Esophagus muscularis mucosa (tissue), 4 donors: Measurements from ENCODE around the gene CFAP90. TPM values are rescaled to one million over a fixed set of nuclear protein-coding genes. Genes with fewer than 3 reads are reported as not detected.

Experiments
- DNase-seq: peaks from one replicate; pipeline ENCODE4 v3.0.0-alpha.2; 2017; ENCODE audit errors: extremely low spot score
- H3K27ac ChIP-seq, 4 donors: fragments of 200-600 bp; sonication (generic); replicated peaks in 1 of 4; 1 replicate in 3 of 4; 2 replicates in 1 of 4; pipeline ENCODE4 v1.5.1; 2016 to 2019; ENCODE audit warnings: mild to moderate bottlenecking in 1 of 4
- H3K27me3 ChIP-seq, 4 donors: fragments of 200-600 bp; sonication (generic); one replicate each; pipeline versions ENCODE4 v1.5.1 to v1.6.0; 2016 to 2019
- H3K36me3 ChIP-seq, 4 donors: fragments of 200-600 bp; sonication (generic); one replicate each; pipeline ENCODE4 v1.5.1; 2016 to 2019
- H3K4me1 ChIP-seq, 4 donors: fragments of 200-600 bp; sonication (generic); one replicate each; pipeline ENCODE4 v1.5.1; 2016 to 2019
- H3K4me3 ChIP-seq, 4 donors: fragments of 200-600 bp; sonication (generic); 1 replicate in 2 of 4; 2 replicates in 2 of 4; pipeline ENCODE4 v1.5.1; 2016 to 2019; ENCODE audit warnings: mild to moderate bottlenecking in 4 of 4, moderate library complexity in 1 of 4
- H3K9me3 ChIP-seq, 4 donors: fragments of 200-600 bp; sonication (generic); 1 replicate in 3 of 4; 2 replicates in 1 of 4; pipeline ENCODE4 v1.5.1; 2016 to 2019
- EP300 ChIP-seq: sonication (generic); formaldehyde crosslinking; IDR thresholded peaks from one replicate; pipeline ENCODE4 v1.6.1; 2017; ENCODE audit warnings: antibody characterized with exemption
- POLR2A ChIP-seq: fragments of 450-650 bp; IDR thresholded peaks from one replicate; pipeline ENCODE4 v1.6.1; 2017; ENCODE audit warnings: antibody characterized with exemption, moderate library complexity, mild to moderate bottlenecking, low read depth
- POLR2AphosphoS5 ChIP-seq, 2 donors: sonication (generic); formaldehyde crosslinking; IDR thresholded peaks; one replicate each; pipeline ENCODE4 v1.6.1; 2017; ENCODE audit warnings: antibody characterized with exemption in 2 of 2
- WGBS: methylation state at CpG from one replicate; pipeline ENCODE4 v1.1.5; 2018; 5-methylcytosine and 5-hydroxymethylcytosine counted together
- intact Hi-C: fragments of 100-400 bp; cut with DNase I; formaldehyde crosslinking; loops from one replicate; pipeline ENCODE4 v1.15.1; 2023
- total RNA-seq, 4 donors: library from RNA; depleted of rRNA; stranded (reverse); fragments of >200 nt; gene quantifications; one replicate each; pipeline versions ENCODE4 v1.1.0 to v1.2.1, GENCODE V29; 2016
- TF ChIP-seq, protein P1 (sequence below), 3 experiments: fragments of 200-600 bp in 2 of 3; fragments of 450-650 bp in 1 of 3; sonication (generic) in 2 of 3; IDR thresholded peaks; one replicate each; pipeline ENCODE4 v1.5.1; 2017 to 2019; ENCODE audit warnings: antibody characterized with exemption in 3 of 3, mild to moderate bottlenecking in 2 of 3, moderate library complexity in 1 of 3

Gene CFAP90
- total RNA-seq, 4 donors from 2014 or later, result 0.17 TPM; not detected in 3

DNA sequence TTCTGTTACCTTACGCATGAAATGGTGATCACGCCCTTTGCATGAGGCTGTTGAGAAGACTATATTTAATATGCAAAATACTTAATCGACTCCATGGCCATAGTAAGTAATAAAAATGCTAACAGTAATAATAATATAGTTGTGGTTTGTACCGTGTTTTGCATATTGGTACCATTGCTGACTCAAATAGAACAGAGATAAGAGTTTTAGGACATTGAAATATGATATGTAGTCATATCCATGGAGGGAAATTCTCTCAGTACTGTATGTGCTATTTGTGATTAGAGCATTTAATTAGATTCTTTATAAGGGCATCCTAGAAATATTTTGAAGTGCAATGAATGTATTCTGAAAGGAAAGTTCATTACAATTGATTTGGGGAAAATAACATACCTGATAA lies 41.9 kb downstream of the CFAP90 start:
- H3K9me3 ChIP-seq, result no peaks in the 10 kb centered on the region
- DNase-seq, result no peak
- TF ChIP-seq EP300, result no peak
- no peak for TF ChIP-seq POLR2AphosphoS5 (IDR thresholded peaks at IDR 0.05)
- TF ChIP-seq POLR2A, result no peak
- TF ChIP-seq, protein P1, sequence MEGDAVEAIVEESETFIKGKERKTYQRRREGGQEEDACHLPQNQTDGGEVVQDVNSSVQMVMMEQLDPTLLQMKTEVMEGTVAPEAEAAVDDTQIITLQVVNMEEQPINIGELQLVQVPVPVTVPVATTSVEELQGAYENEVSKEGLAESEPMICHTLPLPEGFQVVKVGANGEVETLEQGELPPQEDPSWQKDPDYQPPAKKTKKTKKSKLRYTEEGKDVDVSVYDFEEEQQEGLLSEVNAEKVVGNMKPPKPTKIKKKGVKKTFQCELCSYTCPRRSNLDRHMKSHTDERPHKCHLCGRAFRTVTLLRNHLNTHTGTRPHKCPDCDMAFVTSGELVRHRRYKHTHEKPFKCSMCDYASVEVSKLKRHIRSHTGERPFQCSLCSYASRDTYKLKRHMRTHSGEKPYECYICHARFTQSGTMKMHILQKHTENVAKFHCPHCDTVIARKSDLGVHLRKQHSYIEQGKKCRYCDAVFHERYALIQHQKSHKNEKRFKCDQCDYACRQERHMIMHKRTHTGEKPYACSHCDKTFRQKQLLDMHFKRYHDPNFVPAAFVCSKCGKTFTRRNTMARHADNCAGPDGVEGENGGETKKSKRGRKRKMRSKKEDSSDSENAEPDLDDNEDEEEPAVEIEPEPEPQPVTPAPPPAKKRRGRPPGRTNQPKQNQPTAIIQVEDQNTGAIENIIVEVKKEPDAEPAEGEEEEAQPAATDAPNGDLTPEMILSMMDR (IDR thresholded peaks at IDR 0.05), result no peak
- no peak overlapping the region for H3K4me3 ChIP-seq
- WGBS, result 91% methylated on average over 4 of the region's 4 CpGs
- H3K27ac ChIP-seq, result no peak overlapping the region
- H3K36me3 ChIP-seq, result no peaks in the 10 kb centered on the region
- no peaks in the 10 kb centered on the region for H3K27me3 ChIP-seq
- intact Hi-C loops, result no loop called here
- peaks cover 0 to 6% (median 2%) of the 10 kb centered on the region in 4 donors for H3K4me1 ChIP-seq

DNA sequence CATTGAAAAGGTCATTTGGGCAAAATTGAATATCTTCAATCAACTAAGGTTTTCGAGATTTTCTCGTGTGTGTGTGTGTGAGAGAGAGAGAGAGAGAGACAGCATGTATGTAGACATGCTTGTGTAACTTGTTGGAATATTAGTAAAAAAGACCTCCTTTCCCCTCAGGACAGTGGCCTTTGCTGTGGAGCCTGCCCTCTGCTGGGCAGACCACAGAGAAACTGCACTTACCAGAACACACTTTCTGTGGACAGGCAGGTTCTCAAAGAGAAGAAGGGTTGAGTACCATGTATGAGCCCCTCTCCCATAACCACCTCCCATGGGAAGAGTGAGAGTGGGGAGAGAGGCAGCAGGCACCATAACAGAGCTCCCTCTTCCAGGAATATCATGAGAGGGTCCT lies 45.6 kb downstream of the CFAP90 start:
- H3K4me3 ChIP-seq, result no peak overlapping the region
- intact Hi-C loops, result no loop called here
- H3K4me1 ChIP-seq, result no peaks in the 10 kb centered on the region
- 88% methylated on average over 2 of the region's 2 CpGs for WGBS
- no peaks in the 10 kb centered on the region for H3K27me3 ChIP-seq
- TF ChIP-seq, protein P1 (IDR thresholded peaks at IDR 0.05), result no peak
- TF ChIP-seq EP300 (no peak), POLR2AphosphoS5 (IDR thresholded peaks at IDR 0.05) (no peak), POLR2A (no peak)
- no peak overlapping the region for H3K27ac ChIP-seq
- no peaks in the 10 kb centered on the region for H3K36me3 ChIP-seq
- no peaks in the 10 kb centered on the region for H3K9me3 ChIP-seq
- DNase-seq, result no peak

DNA sequence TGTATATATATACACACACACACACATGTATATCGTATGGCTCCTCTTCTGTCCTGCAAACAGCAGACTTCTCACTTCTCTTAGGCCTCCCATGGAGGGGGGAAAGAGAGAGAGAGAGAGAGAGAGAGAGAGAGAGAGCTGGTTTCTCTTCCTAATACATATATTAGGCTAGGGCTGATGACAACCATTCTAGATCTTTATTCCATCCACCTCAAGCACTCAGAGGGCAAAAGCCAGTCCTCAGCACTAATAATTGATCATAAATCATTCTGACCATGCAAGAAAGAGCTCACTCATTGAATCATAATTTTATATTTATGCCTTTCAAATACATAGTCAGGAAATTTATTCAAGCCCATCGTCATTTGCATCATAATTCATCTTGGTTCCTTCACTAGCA lies 47.0 kb downstream of the CFAP90 start:
- Histone ChIP-seq H3K4me1 (no peaks in the 10 kb centered on the region), H3K4me3 (no peak overlapping the region), H3K27ac (no peak overlapping the region), H3K9me3 (no peaks in the 10 kb centered on the region), H3K36me3 (no peaks in the 10 kb centered on the region), H3K27me3 (no peaks in the 10 kb centered on the region)
- TF ChIP-seq POLR2AphosphoS5 (IDR thresholded peaks at IDR 0.05) (no peak), EP300 (no peak), POLR2A (no peak)
- TF ChIP-seq, protein P1 (IDR thresholded peaks at IDR 0.05), result no peak
- intact Hi-C loops, result no loop called here
- 56% methylated on average over 2 of the region's 2 CpGs for WGBS
- DNase-seq, result no peak

DNA sequence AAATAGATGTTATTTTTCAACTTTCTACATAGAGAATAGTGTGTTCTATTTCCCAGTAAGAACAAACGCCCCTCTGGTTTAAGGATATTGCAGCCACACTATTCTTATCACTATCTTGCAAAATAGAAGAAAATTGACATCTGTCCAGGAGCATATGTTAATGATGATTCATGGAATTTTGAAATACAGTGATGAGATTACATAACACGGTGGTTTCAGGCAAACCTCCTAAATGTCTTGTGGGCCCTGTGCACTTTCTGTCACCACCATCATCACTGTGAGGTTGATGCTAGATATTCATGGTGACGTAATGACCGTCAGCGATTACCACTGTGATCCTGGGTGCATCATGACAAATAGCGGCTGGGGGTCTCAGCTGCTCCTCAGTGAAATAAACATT lies 48.1 kb downstream of the CFAP90 start:
- Histone ChIP-seq H3K9me3 (no peaks in the 10 kb centered on the region), H3K4me1 (no peaks in the 10 kb centered on the region), H3K36me3 (no peaks in the 10 kb centered on the region), H3K27me3 (no peaks in the 10 kb centered on the region), H3K4me3 (no peak overlapping the region), H3K27ac (no peak overlapping the region)
- no peak for DNase-seq
- intact Hi-C loops, result no loop called here
- TF ChIP-seq POLR2AphosphoS5 (IDR thresholded peaks at IDR 0.05) (no peak), EP300 (no peak), POLR2A (no peak)
- TF ChIP-seq, protein P1 (IDR thresholded peaks at IDR 0.05), result no peak
- 78% methylated on average over 6 of the region's 6 CpGs for WGBS

DNA sequence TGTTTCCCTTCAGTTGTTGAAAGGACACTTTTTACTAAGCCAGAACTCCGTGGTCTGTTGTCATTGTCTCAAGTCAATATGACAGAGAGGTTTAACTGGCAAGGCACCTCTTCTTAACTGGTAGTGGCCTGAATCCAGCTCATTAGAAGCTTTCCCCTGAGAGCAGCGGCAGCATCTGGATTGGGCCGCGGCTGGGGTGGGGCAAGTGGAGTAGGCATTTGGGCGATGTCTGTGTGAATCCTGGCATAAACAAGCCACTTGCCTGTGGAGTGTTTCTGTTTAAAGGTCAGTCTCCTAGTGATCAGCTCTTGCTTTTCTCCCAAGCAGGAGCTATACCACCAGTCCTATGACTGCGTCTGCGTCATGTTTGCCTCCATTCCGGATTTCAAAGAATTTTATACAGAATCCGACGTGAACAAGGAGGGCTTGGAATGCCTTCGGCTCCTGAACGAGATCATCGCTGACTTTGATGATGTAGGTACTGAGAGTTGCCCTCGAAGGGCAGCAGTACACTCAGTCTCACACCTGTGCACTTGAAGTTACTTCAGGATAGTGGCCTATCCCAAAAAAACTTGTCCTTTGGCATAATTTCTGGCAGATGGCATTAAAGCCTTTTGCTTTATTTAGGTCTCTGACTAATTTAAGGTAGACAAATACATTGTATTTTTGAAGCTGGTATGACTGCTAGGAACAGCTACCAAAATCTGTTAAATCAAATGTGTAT lies 48.9 kb downstream of the CFAP90 start:
- intact Hi-C loops, result no loop called here
- H3K36me3 ChIP-seq, result no peaks in the 10 kb centered on the region
- no peak overlapping the region for H3K4me3 ChIP-seq
- TF ChIP-seq EP300 (no peak), POLR2A (no peak), POLR2AphosphoS5 (IDR thresholded peaks at IDR 0.05) (no peak)
- TF ChIP-seq, protein P1 (IDR thresholded peaks at IDR 0.05), result no peak
- H3K27me3 ChIP-seq, result no peaks in the 10 kb centered on the region
- 80% methylated on average over 14 of the region's 14 CpGs for WGBS
- DNase-seq, result no peak
- H3K9me3 ChIP-seq, result no peaks in the 10 kb centered on the region
- no peaks in the 10 kb centered on the region for H3K4me1 ChIP-seq
- no peak overlapping the region for H3K27ac ChIP-seq
